NCI-H748 (cell line): ENCODE data around the gene OGDH.
"Not testable (repeated sequence)": the region's sequence is repeated elsewhere in the genome, so short reads cannot be mapped to it uniquely, and the experiment has no call there.

Experiments used
- DNase-seq: peaks from one replicate; lab custom pipeline; 2025; ENCODE audit not compliant: unreplicated experiment; lab: John Stamatoyannopoulos, UW

OGDH gene

DNA sequence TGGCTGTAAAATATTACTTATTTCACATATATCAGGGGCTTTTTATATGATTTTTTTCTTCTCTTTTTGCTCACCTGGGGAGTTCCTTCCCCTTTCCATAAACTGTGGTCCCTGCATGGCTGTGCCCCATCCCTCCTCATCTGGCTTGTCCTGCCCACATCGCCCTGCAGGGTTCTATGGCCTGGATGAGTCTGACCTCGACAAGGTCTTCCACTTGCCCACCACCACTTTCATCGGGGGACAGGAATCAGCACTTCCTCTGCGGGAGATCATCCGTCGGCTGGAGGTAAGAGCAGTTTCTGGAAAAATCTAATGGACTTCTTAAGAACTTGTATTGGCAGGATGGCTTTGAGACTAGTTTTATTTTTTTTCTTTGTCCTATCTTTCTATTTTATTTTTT lies 60.1 kb downstream of the OGDH start:
- DNase-seq = no peak

DNA sequence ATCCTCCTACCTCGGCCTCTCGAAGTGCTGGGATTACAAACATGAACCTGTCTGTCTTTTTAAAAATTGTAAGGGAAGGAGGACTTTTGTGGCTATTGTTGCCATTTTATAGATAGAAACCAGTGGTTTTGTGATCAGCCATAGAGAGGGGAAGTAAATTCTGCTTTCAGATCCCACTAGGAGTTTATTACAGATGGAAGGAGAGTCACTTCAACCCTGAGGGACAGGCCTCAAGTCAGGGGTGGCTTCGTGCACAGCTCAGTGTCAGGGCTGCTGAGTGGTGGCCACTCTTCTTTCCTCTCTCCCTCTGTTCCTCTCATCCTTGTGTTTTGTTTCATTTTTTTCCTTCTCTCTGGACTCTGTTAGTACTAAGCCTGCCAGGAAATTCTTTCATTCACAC lies 60.8 kb downstream of the OGDH start:
- no peak for DNase-seq

DNA sequence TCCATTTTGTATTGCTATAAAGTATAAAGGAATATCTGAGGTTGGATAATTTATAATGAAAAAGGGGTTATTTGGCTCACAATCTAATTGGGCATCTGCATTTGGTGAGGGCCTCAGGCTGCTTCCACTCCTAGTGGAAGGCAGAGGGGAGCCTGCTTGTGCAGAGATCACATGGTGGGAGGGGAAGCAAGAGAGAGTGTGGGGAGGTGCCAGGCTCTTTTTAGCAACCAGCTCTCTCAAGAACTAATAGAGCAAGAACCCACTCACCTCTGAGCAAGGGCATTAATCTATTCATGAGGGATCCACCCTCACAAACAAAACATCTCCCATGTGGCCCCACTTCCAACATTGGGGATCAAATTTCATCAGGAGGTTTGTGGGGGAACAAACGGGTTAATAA lies 64.6 kb downstream of the OGDH start:
- no peak for DNase-seq

DNA sequence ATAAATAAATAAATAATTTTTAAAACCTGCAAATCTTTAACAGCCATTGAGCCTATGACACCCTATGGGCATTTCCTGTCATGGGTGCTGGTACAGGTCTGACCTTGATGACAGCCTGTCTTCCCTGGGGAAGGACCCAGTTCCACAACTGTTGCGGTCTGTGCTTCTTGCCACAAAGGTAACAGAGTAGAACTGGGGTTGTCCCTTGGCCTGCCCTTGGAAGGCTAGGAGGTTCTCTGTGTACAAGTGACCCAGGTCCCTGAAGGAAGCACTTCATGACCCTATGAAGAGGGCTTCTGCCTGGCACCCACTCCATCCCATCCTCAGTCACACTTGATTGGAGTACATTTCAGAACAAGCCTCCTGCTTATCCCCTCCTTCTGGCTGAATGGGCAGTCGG lies 66.9 kb downstream of the OGDH start:
- no peak for DNase-seq

- DNase-seq = no peak
These were observed 67.3 kb downstream of the OGDH start for GRCh38 chr7:44673771-44674170.

GRCh38 chr7:44674381-44674780 lies 68.0 kb downstream of the OGDH start:
- no peak for DNase-seq

- no peak for DNase-seq
These were observed 70.3 kb downstream of the OGDH start for GRCh38 chr7:44676776-44677175.

DNA sequence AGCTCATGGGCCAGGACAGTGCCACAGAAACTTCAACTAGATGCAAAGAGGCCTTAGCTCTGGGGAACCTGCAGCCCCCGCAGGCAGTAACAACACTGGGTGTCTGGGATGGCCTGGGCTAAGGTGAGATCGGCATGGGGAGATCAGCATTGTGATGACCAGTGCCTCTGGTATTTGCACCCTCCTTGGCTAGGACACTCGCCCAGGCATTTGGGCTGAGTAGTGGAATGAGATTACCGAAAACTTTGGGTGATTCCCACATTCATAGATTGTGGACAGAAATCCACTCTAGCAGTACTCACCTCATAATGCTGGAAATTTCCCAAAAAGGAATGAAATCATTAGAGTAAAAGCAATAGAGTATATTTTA lies 71.7 kb downstream of the OGDH start:
- no peak for DNase-seq

DNA sequence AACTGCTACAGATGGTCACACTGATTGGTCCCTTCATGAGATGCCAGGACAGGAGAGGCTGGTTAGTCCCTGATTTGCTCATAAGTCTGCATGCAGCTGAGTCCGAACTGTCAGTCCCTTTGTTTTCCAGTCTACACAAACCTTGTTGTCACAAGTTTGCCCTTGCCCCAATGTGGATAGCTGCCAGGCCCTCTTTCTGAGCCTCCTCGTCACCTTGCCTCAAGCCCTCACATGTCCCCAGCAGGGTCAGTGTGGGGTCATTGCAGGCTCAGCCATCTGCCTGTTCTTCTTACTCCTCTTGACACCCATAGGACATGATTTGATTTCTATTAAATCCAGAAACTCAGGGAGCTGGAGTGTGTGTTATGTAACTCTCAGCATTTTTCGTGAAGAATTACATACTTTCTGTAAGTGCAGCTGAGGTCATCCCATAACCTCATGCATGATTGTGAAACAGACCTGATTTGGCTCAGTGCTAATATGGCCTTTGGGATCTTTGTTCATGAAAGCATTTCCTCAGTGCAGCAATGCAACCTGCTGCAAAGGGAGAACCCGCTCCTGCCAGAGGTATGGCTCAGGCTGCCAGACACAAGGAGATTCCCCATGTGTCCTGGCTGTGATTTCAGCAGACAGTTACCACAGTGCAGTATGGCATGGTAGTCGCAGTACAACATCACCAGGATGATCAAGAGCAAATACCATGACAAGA lies 72.2 kb downstream of the OGDH start:
- no peak for DNase-seq

DNA sequence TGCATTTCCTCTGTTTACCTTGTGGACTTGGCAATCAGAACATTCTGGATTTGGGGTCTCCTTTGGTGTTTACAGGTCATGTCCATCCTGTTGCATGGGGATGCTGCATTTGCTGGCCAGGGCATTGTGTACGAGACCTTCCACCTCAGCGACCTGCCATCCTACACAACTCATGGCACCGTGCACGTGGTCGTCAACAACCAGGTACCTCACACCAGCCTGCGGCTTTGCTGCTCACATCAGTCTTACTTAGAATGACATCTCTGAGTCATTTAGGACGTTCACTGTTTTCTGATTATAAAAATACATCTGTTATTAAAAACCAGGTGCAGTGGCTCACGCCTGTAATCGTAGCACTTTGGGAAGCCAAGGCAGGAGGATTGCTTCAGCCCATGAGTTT lies 75.2 kb downstream of the OGDH start:
- DNase-seq = no peak

GRCh38 chr7:44685723-44686122 lies 79.3 kb downstream of the OGDH start:
- DNase-seq = no peak

DNA sequence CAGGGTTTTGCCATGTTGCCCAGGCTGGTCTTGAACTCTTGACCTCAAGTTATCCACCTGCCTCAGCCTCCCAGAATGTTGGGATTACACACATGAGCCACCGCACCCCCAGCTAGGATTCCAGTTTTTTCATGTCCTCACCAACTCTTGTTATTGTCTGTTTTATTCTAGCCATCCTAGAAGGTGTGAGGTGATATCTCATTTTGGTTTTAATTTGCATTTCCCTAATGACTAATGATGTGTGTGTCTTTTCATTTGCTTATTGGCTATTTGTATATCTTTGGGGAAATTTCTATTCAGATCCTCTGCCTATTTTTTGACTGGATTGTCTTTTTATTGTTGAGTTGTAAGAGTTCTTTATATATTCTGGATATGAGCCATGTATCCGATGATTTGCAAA lies 83.0 kb downstream of the OGDH start:
- no peak for DNase-seq

DNA sequence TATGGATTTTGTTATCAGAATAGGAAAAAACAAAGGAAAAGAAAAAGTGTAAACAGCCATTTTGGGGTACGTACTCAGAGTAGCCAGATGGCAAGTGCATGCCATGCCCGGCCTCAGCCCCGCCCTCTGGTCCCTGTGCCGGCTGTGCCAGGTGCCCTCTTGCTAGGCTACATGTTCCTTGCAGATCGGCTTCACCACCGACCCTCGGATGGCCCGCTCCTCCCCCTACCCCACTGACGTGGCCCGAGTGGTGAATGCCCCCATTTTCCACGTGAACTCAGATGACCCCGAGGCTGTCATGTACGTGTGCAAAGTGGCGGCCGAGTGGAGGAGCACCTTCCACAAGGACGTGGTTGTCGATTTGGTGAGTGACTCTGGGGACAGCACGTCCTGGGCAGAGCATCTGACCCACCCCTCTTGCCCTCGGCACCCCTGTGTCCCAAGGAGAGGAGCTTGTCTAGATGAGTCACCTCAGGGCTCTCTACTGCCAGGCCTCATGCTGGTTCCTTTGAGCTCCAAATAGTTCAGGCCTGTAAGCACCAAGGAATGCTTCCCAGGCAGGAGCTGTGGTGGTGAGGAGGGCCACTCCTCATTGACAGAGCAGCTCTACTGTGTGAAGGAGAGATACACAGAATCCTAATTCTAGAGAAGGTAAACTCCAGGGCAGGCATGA lies 87.3 kb downstream of the OGDH start:
- no peak for DNase-seq

- DNase-seq = no peak
These were observed 87.9 kb downstream of the OGDH start for GRCh38 chr7:44694326-44694725.

DNA sequence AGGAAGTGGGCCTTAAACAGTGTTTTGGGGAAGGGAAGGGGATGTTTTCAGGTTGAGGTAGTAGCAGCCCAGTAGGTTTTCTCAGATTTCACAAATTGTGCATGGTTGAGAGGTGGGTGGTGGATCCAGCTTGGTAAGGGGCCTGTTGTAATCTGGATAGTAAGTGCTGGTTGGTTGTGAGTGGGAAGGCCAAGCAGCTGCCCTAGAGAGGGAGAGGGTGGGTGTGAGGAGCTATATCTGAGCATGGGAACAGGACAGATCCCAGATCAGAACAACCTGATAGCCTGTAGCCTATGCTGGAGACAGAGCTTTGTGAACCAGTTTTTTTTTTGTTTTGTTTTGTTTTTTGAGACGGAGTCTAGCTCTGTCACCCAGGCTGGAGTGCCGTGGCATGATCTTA lies 88.3 kb downstream of the OGDH start:
- no peak for DNase-seq

GRCh38 chr7:44695756-44696155 lies 89.3 kb downstream of the OGDH start:
- DNase-seq = no peak

DNA sequence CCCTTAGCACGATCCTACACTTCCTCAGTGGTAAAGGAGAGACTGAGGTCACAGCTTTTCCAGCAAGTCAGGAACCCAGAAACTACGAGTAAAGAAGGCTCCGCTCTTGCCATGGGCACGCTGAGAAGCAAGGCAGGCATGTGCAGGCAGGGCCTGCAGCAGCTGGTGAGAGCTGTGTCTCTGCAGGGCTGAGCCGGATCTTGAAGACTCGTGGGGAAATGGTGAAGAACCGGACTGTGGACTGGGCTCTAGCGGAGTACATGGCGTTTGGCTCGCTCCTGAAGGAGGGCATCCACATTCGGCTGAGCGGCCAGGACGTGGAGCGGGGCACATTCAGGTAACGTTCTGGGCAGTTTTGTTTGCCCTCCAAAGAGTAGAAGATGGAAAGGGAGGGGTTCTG lies 90.3 kb downstream of the OGDH start:
- DNase-seq = no peak

DNA sequence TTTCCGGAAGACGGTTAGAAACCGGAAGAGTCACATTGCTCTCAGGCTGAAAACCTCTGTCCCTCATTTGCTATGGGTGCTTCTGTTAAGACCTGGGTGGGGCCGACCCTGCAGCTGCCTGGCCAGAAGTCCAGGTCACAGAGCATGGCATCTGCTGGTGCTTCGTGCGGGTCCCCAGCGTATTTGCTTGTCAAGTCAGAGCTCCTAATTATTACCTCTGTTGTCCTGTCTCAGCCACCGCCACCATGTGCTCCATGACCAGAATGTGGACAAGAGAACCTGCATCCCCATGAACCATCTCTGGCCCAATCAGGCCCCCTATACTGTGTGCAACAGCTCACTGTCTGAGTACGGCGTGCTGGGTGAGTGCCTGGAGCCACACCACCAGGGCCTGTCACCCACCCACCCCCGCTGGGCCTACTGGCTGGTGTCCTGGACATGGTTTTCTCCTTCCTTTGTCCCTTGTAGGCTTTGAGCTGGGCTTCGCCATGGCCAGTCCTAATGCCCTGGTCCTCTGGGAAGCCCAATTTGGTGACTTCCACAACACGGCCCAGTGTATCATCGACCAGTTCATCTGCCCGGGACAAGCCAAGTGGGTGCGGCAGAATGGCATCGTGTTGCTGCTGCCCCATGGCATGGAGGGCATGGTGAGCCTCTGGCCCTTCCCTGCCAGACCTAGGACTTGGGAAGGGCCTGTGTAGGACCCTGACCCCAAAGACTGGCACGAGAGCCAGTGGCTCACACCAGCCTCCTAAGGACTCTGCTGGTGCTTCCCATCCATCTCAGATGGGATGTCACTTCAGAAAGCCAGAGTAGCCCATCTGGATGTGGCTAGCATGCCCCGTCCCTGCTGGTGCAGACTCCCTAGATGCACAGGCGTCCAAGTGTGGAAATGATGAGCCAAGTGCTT lies 91.0 kb downstream of the OGDH start:
- no peak for DNase-seq

DNA sequence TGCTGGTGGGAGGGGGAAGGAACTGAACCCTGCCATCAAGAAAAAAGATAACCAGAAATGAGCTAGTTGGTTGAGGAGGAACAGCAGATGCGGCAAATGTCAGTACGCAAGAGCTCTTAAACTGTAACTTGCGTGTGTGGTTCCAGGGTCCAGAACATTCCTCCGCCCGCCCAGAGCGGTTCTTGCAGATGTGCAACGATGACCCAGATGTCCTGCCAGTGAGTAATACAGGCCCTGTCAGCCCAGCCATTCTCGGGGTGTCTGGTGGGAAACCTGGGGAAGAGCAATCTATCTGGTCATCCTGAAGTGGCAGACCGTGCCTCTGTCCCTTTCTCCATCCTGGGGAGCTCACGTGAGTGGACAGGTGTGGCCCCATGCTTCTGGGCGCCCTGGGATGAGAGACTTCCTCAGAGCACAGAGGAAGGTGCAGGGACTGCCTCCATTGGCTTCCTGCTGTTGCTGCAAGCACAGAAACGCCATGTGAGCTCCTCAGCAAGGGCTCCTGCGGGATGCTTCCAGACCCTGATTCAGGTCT lies 91.7 kb downstream of the OGDH start:
- DNase-seq = no peak

DNA sequence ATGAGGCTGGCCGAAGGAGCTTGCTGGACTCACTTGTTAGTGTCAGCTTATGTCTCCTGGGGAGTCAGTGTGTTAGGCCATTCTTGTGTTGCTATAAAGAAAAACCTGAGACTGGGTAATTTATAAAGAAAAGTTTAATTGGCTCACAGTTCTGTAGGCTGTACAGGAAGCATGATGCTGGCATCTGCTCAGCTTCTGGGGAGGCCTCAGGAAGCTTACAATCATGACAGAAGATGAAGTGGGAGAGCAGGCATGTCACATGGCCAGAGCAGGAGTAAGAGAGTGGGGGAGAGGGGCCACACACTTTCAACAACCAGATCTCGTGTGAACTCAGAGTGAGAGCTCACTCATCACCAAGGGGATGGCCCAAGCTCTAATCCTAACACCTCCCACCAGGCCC lies 93.2 kb downstream of the OGDH start:
- not testable (repeated sequence) for DNase-seq

DNA sequence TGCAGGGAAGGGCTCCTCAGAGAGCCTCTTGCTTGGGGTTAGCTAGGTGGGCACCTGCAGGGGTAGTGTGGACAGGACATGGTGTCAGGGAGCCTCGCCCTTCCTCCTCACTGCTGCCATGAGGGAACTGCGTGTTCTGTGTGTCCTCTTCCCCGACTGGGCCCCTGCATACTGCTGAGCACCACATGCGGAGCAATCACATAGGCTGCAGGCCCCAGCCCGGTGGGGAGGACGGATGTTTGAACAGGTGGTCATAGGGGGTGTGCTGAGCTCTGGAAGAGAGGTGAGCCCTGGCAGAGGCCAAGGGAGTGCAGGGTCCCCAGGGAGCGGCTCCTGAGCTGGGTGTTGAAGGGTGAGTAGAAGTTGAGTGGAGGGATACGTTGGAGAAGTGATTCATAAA lies 93.9 kb downstream of the OGDH start:
- no peak for DNase-seq

- not testable (repeated sequence) for DNase-seq
These were observed 97.0 kb downstream of the OGDH start for GRCh38 chr7:44703391-44703790.
